B cell (primary cell): ENCODE measurements around the gene RABL6.

Source experiments
- EZH2 ChIP-seq: IDR thresholded peaks from 2 replicates; pipeline ENCODE4 v1.6.1; 2012; ENCODE audit warnings: borderline replicate concordance, low read depth, mild to moderate bottlenecking, moderate library complexity, low read length; ENCODE audit not compliant: insufficient read depth, poor library complexity, severe bottlenecking
- TF ChIP-seq, protein P1 (sequence below): fragments of 200-600 bp; IDR thresholded peaks from one replicate; pipeline ENCODE4 v1.8.0; 2022; ENCODE audit warnings: antibody characterized with exemption, mild to moderate bottlenecking

DNA sequence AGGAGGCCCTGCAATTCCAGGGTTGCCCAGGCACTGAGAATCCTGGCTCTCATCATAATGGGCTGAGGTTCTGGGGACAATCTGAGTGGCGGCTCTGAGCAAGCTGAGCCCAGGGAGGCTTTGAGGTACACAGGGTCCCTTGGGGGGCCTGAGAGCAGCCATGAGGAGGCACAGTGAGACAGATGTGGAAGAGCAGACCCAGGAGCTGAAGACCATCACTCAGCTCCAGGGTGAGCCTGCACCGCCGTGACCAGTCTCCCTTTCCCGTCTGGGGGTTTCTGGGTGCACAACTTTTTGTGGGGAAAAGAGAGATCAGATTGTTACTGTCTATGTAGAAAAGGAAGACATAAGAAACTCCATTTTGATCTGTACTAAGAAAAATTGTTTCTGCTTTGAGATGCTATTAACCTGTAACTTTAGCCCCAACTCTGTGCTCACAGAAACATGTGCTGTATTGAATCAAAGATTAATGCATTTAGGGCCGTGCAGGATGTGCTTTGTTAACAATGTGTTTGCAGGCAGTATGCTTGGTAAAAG is 11.4 kb upstream of the RABL6 start, which contains the start of gene CCDC183:
- TF ChIP-seq, protein P1, sequence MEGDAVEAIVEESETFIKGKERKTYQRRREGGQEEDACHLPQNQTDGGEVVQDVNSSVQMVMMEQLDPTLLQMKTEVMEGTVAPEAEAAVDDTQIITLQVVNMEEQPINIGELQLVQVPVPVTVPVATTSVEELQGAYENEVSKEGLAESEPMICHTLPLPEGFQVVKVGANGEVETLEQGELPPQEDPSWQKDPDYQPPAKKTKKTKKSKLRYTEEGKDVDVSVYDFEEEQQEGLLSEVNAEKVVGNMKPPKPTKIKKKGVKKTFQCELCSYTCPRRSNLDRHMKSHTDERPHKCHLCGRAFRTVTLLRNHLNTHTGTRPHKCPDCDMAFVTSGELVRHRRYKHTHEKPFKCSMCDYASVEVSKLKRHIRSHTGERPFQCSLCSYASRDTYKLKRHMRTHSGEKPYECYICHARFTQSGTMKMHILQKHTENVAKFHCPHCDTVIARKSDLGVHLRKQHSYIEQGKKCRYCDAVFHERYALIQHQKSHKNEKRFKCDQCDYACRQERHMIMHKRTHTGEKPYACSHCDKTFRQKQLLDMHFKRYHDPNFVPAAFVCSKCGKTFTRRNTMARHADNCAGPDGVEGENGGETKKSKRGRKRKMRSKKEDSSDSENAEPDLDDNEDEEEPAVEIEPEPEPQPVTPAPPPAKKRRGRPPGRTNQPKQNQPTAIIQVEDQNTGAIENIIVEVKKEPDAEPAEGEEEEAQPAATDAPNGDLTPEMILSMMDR, result no peak
- TF ChIP-seq EZH2, result no peak
